ENCODE measurements around the gene STAG2.
A peak's percentile ranks its signal among the peaks of the same experiment; 100 is the strongest.

Gene STAG2

GRCh38 chrX:123959281-123960063, 2.0 kb upstream of the STAG2 start:
- peak in 1 of 2 experiments; percentile 10 for DNase-seq (ENCODE audit: low read depth in 1 of 2, low spot score in 1 of 2)
- Histone ChIP-seq H3K27ac (replicated peaks) (peak overlapping the region; percentile 76), H3K27me3 (ENCODE audit: insufficient read depth, poor library complexity, severe bottlenecking) (no peaks in the 10 kb centered on the region), H3K4me3 (replicated peaks; ENCODE audit: insufficient read depth, low read length) (peak overlapping the region; percentile 61)
- no peak for TF ChIP-seq POLR2AphosphoS5 (IDR thresholded peaks at IDR 0.05; ENCODE audit: low read depth)
- no peak for TF ChIP-seq GABPA (IDR thresholded peaks at IDR 0.05; ENCODE audit: low read depth)
- TF ChIP-seq SPI1 (IDR thresholded peaks at IDR 0.05; ENCODE audit: borderline replicate concordance, low read depth), result no peak
- no peak for TF ChIP-seq REST (IDR thresholded peaks at IDR 0.05; ENCODE audit: insufficient replicate concordance, low read depth)
- no peak for TF ChIP-seq CTCF (IDR thresholded peaks at IDR 0.05; ENCODE audit: insufficient read depth, low read length)

- TF ChIP-seq REST (IDR thresholded peaks at IDR 0.05; ENCODE audit: insufficient replicate concordance, low read depth), result no peak
- TF ChIP-seq SPI1 (IDR thresholded peaks at IDR 0.05; ENCODE audit: borderline replicate concordance, low read depth), result no peak
- no peak for TF ChIP-seq POLR2AphosphoS5 (IDR thresholded peaks at IDR 0.05; ENCODE audit: low read depth)
- no peak for TF ChIP-seq GABPA (IDR thresholded peaks at IDR 0.05; ENCODE audit: low read depth)
- no peak for TF ChIP-seq CTCF (IDR thresholded peaks at IDR 0.05; ENCODE audit: insufficient read depth, low read length)
- H3K27ac ChIP-seq (replicated peaks), result peak overlapping the region; percentile 98
- no peak for DNase-seq (ENCODE audit: low read depth in 1 of 2, low spot score in 1 of 2)
- no peaks in the 10 kb centered on the region for H3K27me3 ChIP-seq (ENCODE audit: insufficient read depth, poor library complexity, severe bottlenecking)
- H3K4me3 ChIP-seq (replicated peaks; ENCODE audit: insufficient read depth, low read length), result peak overlapping the region; percentile 42
Measured at GRCh38 chrX:123960956-123961267, 594 bp upstream of the STAG2 start.

- no peaks in the 10 kb centered on the region for H3K27me3 ChIP-seq (ENCODE audit: insufficient read depth, poor library complexity, severe bottlenecking)
- peak in 1 of 2 experiments; percentile 29 for DNase-seq (ENCODE audit: low read depth in 1 of 2, low spot score in 1 of 2)
- H3K4me3 ChIP-seq (replicated peaks; ENCODE audit: insufficient read depth, low read length), result peak overlapping the region; percentile 42
- peak overlapping the region; percentile 98 for H3K27ac ChIP-seq (replicated peaks)
- TF ChIP-seq POLR2AphosphoS5 (IDR thresholded peaks at IDR 0.05; ENCODE audit: low read depth) (no peak; the same call in 1 of the 2 replicates), REST (IDR thresholded peaks at IDR 0.05; ENCODE audit: insufficient replicate concordance, low read depth) (peak; percentile 37)
Measured at GRCh38 chrX:123962006-123962467, 531 bp downstream of the STAG2 start.
